ENCODE measurements around the gene TMX4. TPM values are rescaled to one million over a fixed set of nuclear protein-coding genes. Genes with fewer than 3 reads are reported as not detected.

TMX4 gene
- total and polyA plus RNA-seq, 2 experiments from 2014 or later: 27.5 to 50.5 TPM

GRCh38 chr20:8043687-8044282 is 24.2 kb upstream of the TMX4 start:
- Histone ChIP-seq H2AFZ (no peak overlapping the region), H3K9me2 (replicated peaks; ENCODE audit: insufficient read depth) (no peaks in the 10 kb centered on the region), H3K79me2 (no peaks in the 10 kb centered on the region), H3K9me3 (ENCODE audit: low read depth) (no peaks in the 10 kb centered on the region), H3K4me3 (no peak overlapping the region), H3K36me3 (replicated peaks; ENCODE audit: insufficient read depth, low read depth) (no peaks in the 10 kb centered on the region), H3K4me2 (no peak overlapping the region), H3K4me1 (ENCODE audit: insufficient read depth) (no peaks in the 10 kb centered on the region), H3K27ac (no peak overlapping the region), H4K20me1 (ENCODE audit: insufficient read depth, poor library complexity, severe bottlenecking) (no peaks in the 10 kb centered on the region), H3K27me3 (peaks cover 2% of the 10 kb centered on the region)
- TF ChIP-seq, protein P1, sequence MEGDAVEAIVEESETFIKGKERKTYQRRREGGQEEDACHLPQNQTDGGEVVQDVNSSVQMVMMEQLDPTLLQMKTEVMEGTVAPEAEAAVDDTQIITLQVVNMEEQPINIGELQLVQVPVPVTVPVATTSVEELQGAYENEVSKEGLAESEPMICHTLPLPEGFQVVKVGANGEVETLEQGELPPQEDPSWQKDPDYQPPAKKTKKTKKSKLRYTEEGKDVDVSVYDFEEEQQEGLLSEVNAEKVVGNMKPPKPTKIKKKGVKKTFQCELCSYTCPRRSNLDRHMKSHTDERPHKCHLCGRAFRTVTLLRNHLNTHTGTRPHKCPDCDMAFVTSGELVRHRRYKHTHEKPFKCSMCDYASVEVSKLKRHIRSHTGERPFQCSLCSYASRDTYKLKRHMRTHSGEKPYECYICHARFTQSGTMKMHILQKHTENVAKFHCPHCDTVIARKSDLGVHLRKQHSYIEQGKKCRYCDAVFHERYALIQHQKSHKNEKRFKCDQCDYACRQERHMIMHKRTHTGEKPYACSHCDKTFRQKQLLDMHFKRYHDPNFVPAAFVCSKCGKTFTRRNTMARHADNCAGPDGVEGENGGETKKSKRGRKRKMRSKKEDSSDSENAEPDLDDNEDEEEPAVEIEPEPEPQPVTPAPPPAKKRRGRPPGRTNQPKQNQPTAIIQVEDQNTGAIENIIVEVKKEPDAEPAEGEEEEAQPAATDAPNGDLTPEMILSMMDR (IDR thresholded peaks at IDR 0.05; ENCODE audit: poor library complexity): peak; percentile 70
- TF ChIP-seq EZH2phosphoT487 (IDR thresholded peaks at IDR 0.05; ENCODE audit: low read depth, severe bottlenecking, unreplicated experiment): no peak
- 31% methylated on average over 13 of the region's 13 CpGs for WGBS (ENCODE audit: low lambda C conversion rate, missing lambda C conversion rate)
- peak; percentile 82 for DNase-seq (ENCODE audit: low spot score)

- Histone ChIP-seq H3K4me2 (no peak overlapping the region), H3K27me3 (peaks cover 4% of the 10 kb centered on the region), H2AFZ (no peak overlapping the region), H3K9me2 (replicated peaks; ENCODE audit: insufficient read depth) (no peaks in the 10 kb centered on the region), H3K36me3 (replicated peaks; ENCODE audit: insufficient read depth, low read depth) (no peaks in the 10 kb centered on the region), H4K20me1 (ENCODE audit: insufficient read depth, poor library complexity, severe bottlenecking) (no peaks in the 10 kb centered on the region), H3K27ac (no peak overlapping the region), H3K4me3 (no peak overlapping the region), H3K79me2 (no peaks in the 10 kb centered on the region), H3K9me3 (ENCODE audit: low read depth) (no peaks in the 10 kb centered on the region), H3K4me1 (ENCODE audit: insufficient read depth) (no peaks in the 10 kb centered on the region)
- peak; percentile 27 for DNase-seq (ENCODE audit: low spot score)
- WGBS (ENCODE audit: low lambda C conversion rate, missing lambda C conversion rate): 61% methylated on average over 2 of the region's 2 CpGs
- TF ChIP-seq EZH2 (IDR thresholded peaks at IDR 0.05; ENCODE audit: borderline replicate concordance) (no peak), EZH2phosphoT487 (IDR thresholded peaks at IDR 0.05; ENCODE audit: low read depth, severe bottlenecking, unreplicated experiment) (no peak)
- TF ChIP-seq, protein P1 (IDR thresholded peaks at IDR 0.05; ENCODE audit: poor library complexity): no peak
Measured at GRCh38 chr20:8039042-8039441, 19.5 kb upstream of the TMX4 start.

GRCh38 chr20:8036771-8037170 is 17.2 kb upstream of the TMX4 start:
- no peaks in the 10 kb centered on the region for H4K20me1 ChIP-seq (ENCODE audit: insufficient read depth, poor library complexity, severe bottlenecking)
- no peak for DNase-seq (ENCODE audit: low spot score)
- 80% methylated on average over 2 of the region's 2 CpGs for WGBS (ENCODE audit: low lambda C conversion rate, missing lambda C conversion rate)
- no peaks in the 10 kb centered on the region for H3K9me2 ChIP-seq (replicated peaks; ENCODE audit: insufficient read depth)
- no peak overlapping the region for H2AFZ ChIP-seq
- H3K4me2 ChIP-seq: no peak overlapping the region
- H3K27ac ChIP-seq: no peak overlapping the region
- no peak overlapping the region for H3K4me3 ChIP-seq
- H3K9me3 ChIP-seq (ENCODE audit: low read depth): no peaks in the 10 kb centered on the region
- no peak for TF ChIP-seq EZH2 (IDR thresholded peaks at IDR 0.05; ENCODE audit: borderline replicate concordance)
- TF ChIP-seq, protein P1 (IDR thresholded peaks at IDR 0.05; ENCODE audit: poor library complexity): no peak
- TF ChIP-seq EZH2phosphoT487 (IDR thresholded peaks at IDR 0.05; ENCODE audit: low read depth, severe bottlenecking, unreplicated experiment): no peak
- H3K4me1 ChIP-seq (ENCODE audit: insufficient read depth): no peaks in the 10 kb centered on the region
- H3K27me3 ChIP-seq: peaks cover 4% of the 10 kb centered on the region
- no peaks in the 10 kb centered on the region for H3K79me2 ChIP-seq
- no peaks in the 10 kb centered on the region for H3K36me3 ChIP-seq (replicated peaks; ENCODE audit: insufficient read depth, low read depth)
